H9 (cell line): ENCODE results near the gene CAPN8. TPM values are rescaled to one million over a fixed set of nuclear protein-coding genes. Genes with fewer than 3 reads are reported as not detected.

ENCODE experiments used
- DNase-seq: peaks from one replicate; pipeline ENCODE4 v3.0.0-alpha.2; 2017
- H2AFZ ChIP-seq: one replicate; pipeline ENCODE4 v1.6.1; 2013; ENCODE audit warnings: mild to moderate bottlenecking, low read length, control low read depth, moderate library complexity
- H2AK5ac ChIP-seq: 2 replicates; pipeline ENCODE4 v1.6.1; 2013; ENCODE audit warnings: low read length, control low read depth, mixed read lengths; ENCODE audit not compliant: insufficient read length
- H2BK120ac ChIP-seq: one replicate; pipeline ENCODE4 v1.6.1; 2013; ENCODE audit warnings: low read depth, mild to moderate bottlenecking, low read length, control low read depth, inconsistent platforms; ENCODE audit not compliant: poor library complexity, severe bottlenecking
- H2BK12ac ChIP-seq: 2 replicates; pipeline ENCODE4 v1.6.1; 2013; ENCODE audit warnings: low read length, control low read depth, mixed read lengths, low read depth; ENCODE audit not compliant: insufficient read length
- H2BK15ac ChIP-seq: 2 replicates; pipeline ENCODE4 v1.6.1; 2013; ENCODE audit warnings: low read depth, low read length, control low read depth
- H2BK20ac ChIP-seq: one replicate; pipeline ENCODE4 v1.6.1; 2013; ENCODE audit warnings: low read depth, mild to moderate bottlenecking, low read length, control low read depth, inconsistent platforms; ENCODE audit not compliant: poor library complexity, severe bottlenecking
- H2BK5ac ChIP-seq: 2 replicates; pipeline ENCODE4 v1.6.1; 2013; ENCODE audit warnings: low read length, control low read depth, mixed read lengths; ENCODE audit not compliant: insufficient read length
- H3K14ac ChIP-seq: 2 replicates; pipeline ENCODE4 v1.6.1; 2013; ENCODE audit warnings: low read length, control low read depth; ENCODE audit not compliant: insufficient read depth
- H3K18ac ChIP-seq: 2 replicates; pipeline ENCODE4 v1.6.1; 2013; ENCODE audit warnings: low read depth, mild to moderate bottlenecking, mixed read lengths, low read length, control low read depth; ENCODE audit not compliant: insufficient read length
- H3K23ac ChIP-seq: 2 replicates; pipeline ENCODE4 v1.6.1; 2013; ENCODE audit warnings: low read length, control low read depth, mixed read lengths, low read depth; ENCODE audit not compliant: insufficient read length
- H3K23me2 ChIP-seq: 2 replicates; pipeline ENCODE4 v1.6.1; 2013; ENCODE audit warnings: low read depth, mild to moderate bottlenecking, mixed read lengths, low read length, control low read depth; ENCODE audit not compliant: insufficient read length, poor library complexity, severe bottlenecking
- H3K27ac ChIP-seq: 2 replicates; pipeline ENCODE4 v1.5.1; 2013; ENCODE audit warnings: low read length, control low read depth, mixed read lengths, low read depth; ENCODE audit not compliant: insufficient read length
- H3K27me3 ChIP-seq: 2 replicates; pipeline ENCODE4 v1.6.1; 2013; ENCODE audit warnings: low read length, control low read depth, inconsistent platforms; ENCODE audit not compliant: insufficient read depth
- H3K4ac ChIP-seq: 2 replicates; pipeline ENCODE4 v1.6.1; 2013; ENCODE audit warnings: low read depth, mild to moderate bottlenecking, control low read depth, inconsistent platforms, low read length, moderate library complexity
- H3K4me1 ChIP-seq: 2 replicates; pipeline ENCODE4 v1.6.1; 2013; ENCODE audit warnings: low read length, control low read depth, inconsistent platforms; ENCODE audit not compliant: insufficient read depth
- H3K4me2 ChIP-seq: 2 replicates; pipeline ENCODE4 v1.6.1; 2013; ENCODE audit warnings: low read length, control low read depth, mixed read lengths; ENCODE audit not compliant: insufficient read length, insufficient read depth
- H3K56ac ChIP-seq: 2 replicates; pipeline ENCODE4 v1.6.1; 2013; ENCODE audit warnings: low read depth, mild to moderate bottlenecking, mixed read lengths, low read length, control low read depth; ENCODE audit not compliant: insufficient read length
- H3K79me1 ChIP-seq: 2 replicates; pipeline ENCODE4 v1.6.1; 2013; ENCODE audit warnings: low read depth, mild to moderate bottlenecking, moderate library complexity, low read length, control low read depth, inconsistent platforms; ENCODE audit not compliant: insufficient read depth, poor library complexity, severe bottlenecking
- H3K79me2 ChIP-seq: 2 replicates; pipeline ENCODE4 v1.6.1; 2013; ENCODE audit warnings: low read length, control low read depth, inconsistent platforms; ENCODE audit not compliant: insufficient read depth
- H3K9ac ChIP-seq: 2 replicates; pipeline ENCODE4 v1.6.1; 2013; ENCODE audit warnings: low read length, control low read depth, mixed read lengths; ENCODE audit not compliant: insufficient read length; ENCODE audit errors: extremely low read depth
- H3K9me3 ChIP-seq: one replicate; pipeline ENCODE4 v1.6.1; 2013; ENCODE audit warnings: low read depth, low read length, inconsistent platforms; ENCODE audit not compliant: control insufficient read depth
- H3T11ph ChIP-seq: one replicate; pipeline ENCODE4 v1.6.1; 2013; ENCODE audit warnings: mild to moderate bottlenecking, low read length, control low read depth, inconsistent platforms
- H4K20me1 ChIP-seq: one replicate; pipeline ENCODE4 v1.6.1; 2013; ENCODE audit not compliant: control insufficient read depth, insufficient read length, insufficient read depth
- H4K5ac ChIP-seq: 2 replicates; pipeline ENCODE4 v1.6.1; 2013; ENCODE audit warnings: low read depth, mild to moderate bottlenecking, mixed read lengths, low read length, control low read depth; ENCODE audit not compliant: insufficient read length
- H4K8ac ChIP-seq: replicated peaks from 2 replicates; pipeline ENCODE4 v1.6.1; 2013; ENCODE audit warnings: low read length, control low read depth, mixed read lengths, low read depth; ENCODE audit not compliant: insufficient read length
- H4K91ac ChIP-seq: 2 replicates; pipeline ENCODE4 v1.6.1; 2013; ENCODE audit warnings: low read depth, mild to moderate bottlenecking, moderate library complexity, mixed read lengths, low read length, control low read depth; ENCODE audit not compliant: insufficient read length
- H3K27ac Mint-ChIP-seq, 3 experiments: 2 replicates in 2 of 3; 3 replicates in 1 of 3; pipeline ENCODE4 v1.8.0; 2020 to 2021; ENCODE audit warnings: mixed read lengths in 3 of 3, mild to moderate bottlenecking in 1 of 3, moderate library complexity in 1 of 3
- H3K27me3 Mint-ChIP-seq: 2 replicates; pipeline ENCODE4 v1.8.0; 2021; ENCODE audit warnings: low read depth, mild to moderate bottlenecking, moderate library complexity, mixed read lengths
- H3K36me3 Mint-ChIP-seq, 3 experiments: 2 replicates in 2 of 3; 3 replicates in 1 of 3; pipeline ENCODE4 v1.8.0; 2020 to 2021; ENCODE audit warnings: low read depth in 3 of 3, mixed read lengths in 3 of 3; ENCODE audit not compliant: insufficient read depth in 1 of 3
- H3K4me1 Mint-ChIP-seq, 2 experiments: 2 replicates each; pipeline ENCODE4 v1.8.0; 2020; ENCODE audit warnings: mixed read lengths in 2 of 2
- H3K4me3 Mint-ChIP-seq, 2 experiments: 2 replicates in 1 of 2; 3 replicates in 1 of 2; pipeline ENCODE4 v1.8.0; 2020 to 2021; ENCODE audit warnings: mild to moderate bottlenecking in 2 of 2, mixed read lengths in 2 of 2, moderate library complexity in 1 of 2
- H3K9me3 Mint-ChIP-seq, 2 experiments: 2 replicates in 1 of 2; 3 replicates in 1 of 2; pipeline ENCODE4 v1.8.0; 2020; ENCODE audit warnings: mild to moderate bottlenecking in 2 of 2, mixed read lengths in 2 of 2, moderate library complexity in 1 of 2
- WGBS: extraction: QIAGEN DNeasy Blood & Tissue Kit; methylation state at CpG from one replicate; pipeline ENCODE4 v1.1.7; 2013; ENCODE audit warnings: missing lambda C conversion rate, low lambda C conversion rate, mixed read lengths; ENCODE audit not compliant: insufficient read length; ENCODE audit errors: extremely low coverage; 5-methylcytosine and 5-hydroxymethylcytosine counted together
- total RNA-seq: library from RNA; stranded (reverse); gene quantifications from 2 replicates; pipeline ENCODE4 v1.2.1, GENCODE V29; 2021
- TF ChIP-seq, protein P1 (sequence below): fragments of 200-600 bp; sonication (generic); conservative IDR thresholded peaks from 3 replicates; pipeline ENCODE4 v1.8.0; 2021; ENCODE audit warnings: antibody characterized with exemption, mild to moderate bottlenecking

The CAPN8 gene
- total RNA-seq, 1 experiment from 2014 or later = not detected

GRCh38 chr1:223521150-223521549 lies 144.4 kb downstream of the CAPN8 start:
- WGBS = no CpG with 5 or more reads among the region's 2 CpGs
- peaks cover 0 to 23% (median 10%) of the 10 kb centered on the region in 3 experiments; a peak in 5 of 7 replicates for H3K36me3 Mint-ChIP-seq
- H3K27me3 Mint-ChIP-seq = peaks cover 1% of the 10 kb centered on the region
- Histone ChIP-seq H4K91ac (no peak overlapping the region), H3K23me2 (no peaks in the 10 kb centered on the region), H4K5ac (no peak overlapping the region), H2AFZ (no peak overlapping the region), H3K27me3 (no peaks in the 10 kb centered on the region), H2BK20ac (no peak overlapping the region), H2BK120ac (no peak overlapping the region), H3K18ac (no peak overlapping the region), H3K79me2 (no peaks in the 10 kb centered on the region), H3T11ph (no peak overlapping the region), H3K9me3 (no peaks in the 10 kb centered on the region), H2BK15ac (no peak overlapping the region), H4K20me1 (no peaks in the 10 kb centered on the region), H3K27ac (no peak overlapping the region), H2BK12ac (no peak overlapping the region), H3K23ac (no peak overlapping the region), H3K4me1 (0 out of 2 replicates have a peak, but pooled peaks cover 4% of the 10 kb centered on the region), H3K4ac (no peak overlapping the region), H3K4me2 (no peak overlapping the region), H2BK5ac (no peak overlapping the region), H3K56ac (no peak overlapping the region), H2AK5ac (no peak overlapping the region), H3K79me1 (no peaks in the 10 kb centered on the region), H3K14ac (no peak overlapping the region), H4K8ac (no peak overlapping the region), H3K9ac (no peak overlapping the region)
- H3K4me1 Mint-ChIP-seq = peaks cover 10% of the 10 kb centered on the region in 2 experiments
- H3K27ac Mint-ChIP-seq = no peak overlapping the region
- H3K9me3 Mint-ChIP-seq = peaks cover 20 to 24% of the 10 kb centered on the region in 2 experiments
- no peak for DNase-seq
- TF ChIP-seq, protein P1, sequence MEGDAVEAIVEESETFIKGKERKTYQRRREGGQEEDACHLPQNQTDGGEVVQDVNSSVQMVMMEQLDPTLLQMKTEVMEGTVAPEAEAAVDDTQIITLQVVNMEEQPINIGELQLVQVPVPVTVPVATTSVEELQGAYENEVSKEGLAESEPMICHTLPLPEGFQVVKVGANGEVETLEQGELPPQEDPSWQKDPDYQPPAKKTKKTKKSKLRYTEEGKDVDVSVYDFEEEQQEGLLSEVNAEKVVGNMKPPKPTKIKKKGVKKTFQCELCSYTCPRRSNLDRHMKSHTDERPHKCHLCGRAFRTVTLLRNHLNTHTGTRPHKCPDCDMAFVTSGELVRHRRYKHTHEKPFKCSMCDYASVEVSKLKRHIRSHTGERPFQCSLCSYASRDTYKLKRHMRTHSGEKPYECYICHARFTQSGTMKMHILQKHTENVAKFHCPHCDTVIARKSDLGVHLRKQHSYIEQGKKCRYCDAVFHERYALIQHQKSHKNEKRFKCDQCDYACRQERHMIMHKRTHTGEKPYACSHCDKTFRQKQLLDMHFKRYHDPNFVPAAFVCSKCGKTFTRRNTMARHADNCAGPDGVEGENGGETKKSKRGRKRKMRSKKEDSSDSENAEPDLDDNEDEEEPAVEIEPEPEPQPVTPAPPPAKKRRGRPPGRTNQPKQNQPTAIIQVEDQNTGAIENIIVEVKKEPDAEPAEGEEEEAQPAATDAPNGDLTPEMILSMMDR = no peak
- H3K4me3 Mint-ChIP-seq = no peak overlapping the region
